Activated CD8-positive, alpha-beta memory T cell treated with anti-CD3 and anti-CD28 coated beads, Interleukin-2, amount 50 U/mL, for 24 hours (primary cell): ENCODE data around the gene P2RX1.

Experiments
- DNase-seq: peaks from one replicate; pipeline ENCODE4 v3.0.0-alpha.2; 2020; ENCODE audit errors: extremely low read depth

P2RX1 gene

DNA sequence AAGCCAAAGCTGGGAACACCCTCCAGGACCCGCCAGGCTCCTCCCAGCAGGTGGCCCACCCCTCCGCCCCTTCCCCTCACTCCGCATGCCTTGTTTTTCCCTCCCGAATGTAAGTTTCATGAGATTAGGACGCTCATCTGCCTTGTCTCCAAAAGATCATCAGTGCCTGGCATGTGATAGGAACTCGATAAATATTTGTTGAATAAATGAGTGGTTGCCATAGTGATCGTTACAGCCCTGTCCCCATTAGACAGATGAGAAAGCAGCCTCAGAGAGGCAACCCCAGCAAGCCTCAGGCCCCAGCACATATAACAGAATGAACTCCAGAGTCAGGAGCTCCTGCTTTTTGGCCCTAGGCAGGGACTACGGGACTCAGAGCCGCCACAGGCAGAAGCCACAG is 28.5 kb downstream of the P2RX1 start:
- DNase-seq, result no peak

- no peak for DNase-seq
These were observed 28.9 kb downstream of the P2RX1 start for GRCh38 chr17:3887394-3887793.

DNA sequence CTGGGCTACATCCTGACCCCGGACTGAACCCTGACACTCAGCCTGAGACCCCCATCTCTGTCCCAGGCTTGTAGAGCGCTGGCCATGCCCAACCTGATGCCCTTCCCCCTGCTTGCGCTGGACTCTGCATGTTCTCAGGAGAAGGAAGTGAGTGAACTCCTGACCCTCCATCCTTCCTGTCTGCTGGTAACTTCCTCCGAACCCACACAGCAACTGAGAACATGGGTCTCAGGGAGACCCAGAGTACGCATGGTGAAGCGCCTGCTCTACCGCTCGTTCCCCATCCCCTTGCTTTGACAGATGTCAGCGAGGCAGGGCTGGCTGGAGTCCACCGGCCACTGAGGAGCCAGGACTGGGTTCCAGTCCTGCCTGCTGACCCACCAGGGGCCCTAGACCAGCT is 29.5 kb downstream of the P2RX1 start:
- DNase-seq, result no peak

DNA sequence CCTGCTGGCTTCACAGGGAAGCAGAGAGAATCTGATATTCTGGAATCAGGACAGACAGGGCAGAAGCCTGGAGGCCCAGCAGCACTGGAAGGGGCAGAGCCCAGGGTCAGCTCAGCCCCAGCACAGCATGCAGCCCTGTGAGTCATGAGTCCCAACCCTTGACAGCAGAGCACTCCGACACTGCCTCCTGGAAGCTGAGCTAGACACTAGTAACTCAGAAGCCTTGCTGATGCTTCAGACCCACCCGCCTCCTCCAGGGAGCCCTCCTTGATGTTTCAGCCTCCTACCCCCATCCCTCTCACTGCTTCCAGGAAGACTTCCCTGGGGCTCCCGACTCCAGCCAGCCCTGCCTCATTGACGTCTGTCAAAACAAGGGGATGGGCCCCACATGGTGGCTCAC is 30.3 kb downstream of the P2RX1 start:
- DNase-seq, result no peak

- DNase-seq, result no peak
These were observed 31.0 kb downstream of the P2RX1 start for GRCh38 chr17:3885271-3885670.

- no peak for DNase-seq
These were observed 32.1 kb downstream of the P2RX1 start for GRCh38 chr17:3884188-3884587.

GRCh38 chr17:3882276-3882675 is 34.0 kb downstream of the P2RX1 start:
- DNase-seq, result no peak

GRCh38 chr17:3880983-3881382 is 35.3 kb downstream of the P2RX1 start:
- no peak for DNase-seq

GRCh38 chr17:3879591-3880417 is 36.5 kb downstream of the P2RX1 start:
- no peak for DNase-seq

GRCh38 chr17:3879186-3879585 is 37.1 kb downstream of the P2RX1 start:
- no peak for DNase-seq

GRCh38 chr17:3877220-3877619 is 39.0 kb downstream of the P2RX1 start:
- DNase-seq, result no peak

DNA sequence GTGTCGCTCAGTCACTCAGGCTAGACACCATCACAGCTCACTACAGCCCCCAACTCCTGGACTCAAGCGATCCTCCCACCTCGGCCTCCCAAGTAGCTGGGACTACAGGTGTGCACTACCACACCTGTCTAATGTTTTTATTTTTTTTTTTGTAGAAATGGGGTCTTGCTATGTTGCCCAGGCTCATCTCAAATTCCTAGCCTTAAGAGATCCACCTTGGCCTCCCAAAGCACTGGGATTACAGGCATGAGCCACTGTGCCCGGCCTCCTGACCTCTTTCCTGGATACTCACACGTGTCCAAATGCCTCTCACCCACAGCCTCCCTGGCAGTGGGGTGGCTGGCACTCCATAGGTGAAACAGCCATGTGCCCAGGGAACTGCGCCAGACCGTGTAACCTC is 40.9 kb downstream of the P2RX1 start:
- DNase-seq, result no peak

- no peak for DNase-seq
These were observed 42.4 kb downstream of the P2RX1 start for GRCh38 chr17:3873862-3874261.

GRCh38 chr17:3870871-3871306 is 45.4 kb downstream of the P2RX1 start:
- DNase-seq, result no peak

- no peak for DNase-seq
These were observed 48.7 kb downstream of the P2RX1 start for GRCh38 chr17:3867606-3868005.

- no peak for DNase-seq
These were observed 49.2 kb downstream of the P2RX1 start for GRCh38 chr17:3867106-3867505.

DNA sequence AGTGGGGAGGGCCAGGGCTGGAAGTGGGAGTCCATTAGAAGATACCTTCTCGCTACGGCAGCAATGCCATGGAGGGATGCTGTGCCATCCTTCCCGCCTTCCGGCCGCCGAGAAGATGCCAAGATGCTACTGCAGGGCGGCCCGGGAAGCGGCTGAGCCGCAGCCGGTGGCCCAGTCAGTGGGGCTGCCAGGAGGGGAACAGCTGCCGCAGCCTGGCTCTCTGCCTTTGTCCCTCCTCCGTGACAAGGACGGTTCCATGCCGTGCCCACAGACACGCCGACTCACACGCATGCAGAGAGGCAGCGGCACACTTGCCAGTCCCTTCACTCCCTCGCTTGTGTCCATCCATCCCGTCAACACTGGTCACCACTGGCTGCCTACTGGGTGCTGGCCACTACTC is 50.0 kb downstream of the P2RX1 start:
- no peak for DNase-seq

DNA sequence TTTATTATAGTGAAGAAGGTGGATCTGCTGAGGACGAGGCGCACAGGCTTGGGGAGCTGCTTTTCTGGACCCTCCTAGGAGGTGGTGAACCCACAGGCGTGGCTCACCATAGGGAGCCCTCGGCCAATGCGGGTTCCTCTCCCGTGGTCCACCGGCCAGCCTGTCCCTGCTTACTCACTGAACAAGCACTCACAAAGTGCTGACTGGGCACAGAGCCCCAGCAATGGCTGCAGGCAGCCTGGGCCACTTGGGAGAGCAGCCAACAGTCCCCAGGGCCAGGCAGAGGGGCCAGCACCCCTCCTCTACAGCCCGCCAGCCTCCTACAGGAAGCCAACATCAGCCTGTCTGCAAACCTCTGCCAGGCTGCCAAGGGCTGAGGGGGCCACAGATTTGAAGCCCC is 51.1 kb downstream of the P2RX1 start:
- DNase-seq, result no peak

GRCh38 chr17:3864534-3864933 is 51.7 kb downstream of the P2RX1 start:
- DNase-seq, result no peak

DNA sequence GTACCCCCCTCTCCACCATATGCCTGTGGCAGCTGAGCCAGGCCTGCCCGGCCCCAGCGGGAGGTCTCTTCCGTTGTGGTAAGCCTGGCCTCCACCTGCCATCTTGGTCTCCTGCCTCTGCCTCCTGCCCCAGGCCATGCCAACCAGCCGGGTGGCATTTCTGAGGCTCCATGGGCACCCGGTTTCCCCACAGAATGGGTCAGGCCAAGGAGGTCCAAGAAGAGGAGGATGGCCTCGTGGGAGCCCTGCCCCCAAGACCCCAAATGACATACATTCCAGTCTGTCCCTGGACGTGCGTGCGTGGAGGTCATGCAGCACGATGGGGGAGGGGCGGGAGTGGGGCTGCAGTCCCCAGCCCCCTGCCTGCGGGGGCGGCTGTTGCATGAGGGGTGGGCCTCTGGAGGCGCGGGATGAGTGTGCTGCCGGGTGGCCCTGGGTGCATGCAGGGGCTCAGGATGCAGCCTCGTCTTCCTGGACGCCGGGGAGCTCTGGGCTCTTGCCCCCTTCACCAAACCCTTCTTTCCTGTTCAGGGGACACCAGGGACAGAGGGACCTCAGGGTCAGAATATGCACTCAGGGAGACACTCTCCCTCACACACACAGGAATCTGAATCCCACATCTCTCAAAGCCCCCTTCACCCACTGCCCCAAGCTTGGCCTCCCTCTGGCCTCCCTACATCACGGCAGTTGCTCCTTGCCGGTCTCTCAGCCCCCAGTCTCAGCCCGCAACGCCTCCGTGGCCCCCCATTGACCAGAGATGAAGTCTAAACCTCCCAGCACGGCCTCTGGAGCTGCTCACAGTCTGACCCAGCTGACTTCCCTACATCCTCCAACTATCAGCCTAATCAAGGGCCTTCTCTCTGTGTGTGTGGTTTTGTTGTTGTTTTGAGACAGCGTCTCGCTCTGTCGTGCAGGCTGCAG is 54.2 kb downstream of the P2RX1 start:
- DNase-seq, result no peak

DNA sequence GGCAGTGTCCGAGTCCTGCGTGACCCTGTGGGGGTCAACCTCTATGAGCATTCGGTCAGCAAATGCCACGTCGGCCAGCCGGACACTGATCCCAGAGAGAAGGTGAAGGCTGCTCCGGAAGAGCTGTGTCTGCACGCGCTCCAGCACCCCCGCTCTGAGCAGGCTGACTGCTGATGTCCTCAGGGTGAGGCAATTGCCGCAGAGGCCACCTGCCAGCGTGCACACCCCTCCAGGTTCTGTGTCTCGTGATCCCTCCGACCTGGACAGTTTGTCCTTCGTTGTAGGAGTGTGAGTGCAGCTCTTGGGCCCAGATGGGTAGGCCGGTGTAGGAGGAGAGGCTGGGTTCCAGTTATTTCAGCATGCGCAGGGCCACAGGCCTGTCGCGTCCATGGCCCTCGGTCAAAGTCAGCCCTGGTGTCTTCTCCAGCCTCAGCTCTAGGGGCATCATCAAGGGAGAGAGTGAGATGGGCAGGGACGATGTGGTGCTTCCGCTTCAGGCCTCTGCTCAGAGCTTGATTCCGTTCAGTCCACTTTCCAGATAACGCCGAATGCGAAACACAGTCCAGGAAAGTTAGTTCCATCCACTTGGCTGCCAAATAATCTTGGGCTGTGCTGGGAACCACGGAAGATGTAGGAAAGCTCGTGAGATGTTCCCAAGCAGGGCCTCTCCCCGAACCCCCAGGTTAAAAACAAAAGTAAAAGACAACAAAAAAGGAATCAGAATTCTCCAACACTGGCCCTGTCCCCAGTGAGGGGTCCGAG is 55.1 kb downstream of the P2RX1 start:
- no peak for DNase-seq

DNA sequence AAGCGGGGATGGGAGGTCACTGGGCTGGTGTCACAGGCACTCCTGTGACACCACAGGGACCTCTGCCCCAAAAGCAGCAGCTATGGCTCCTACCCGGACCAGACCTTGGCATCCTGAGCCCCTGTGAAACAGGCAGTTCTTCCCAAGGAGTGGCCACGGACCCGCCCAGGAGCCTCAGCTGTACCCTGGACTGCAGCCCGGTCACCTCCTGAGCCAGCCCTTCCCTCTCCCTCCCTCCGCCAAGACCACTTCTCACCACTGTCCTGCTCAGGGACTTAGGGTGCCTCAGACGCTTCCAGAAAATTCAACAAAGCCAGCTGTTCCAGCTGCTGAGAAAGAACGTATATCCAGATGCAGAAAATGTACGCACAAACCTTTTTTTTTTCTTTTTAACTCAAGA is 56.3 kb downstream of the P2RX1 start:
- DNase-seq, result no peak
